Muscle layer of duodenum (tissue), 2 donors: ENCODE results near the gene SKP2.

Source experiments
- H3K27ac ChIP-seq: one replicate; pipeline ENCODE4 v1.7.0; 2013; ENCODE audit warnings: mild to moderate bottlenecking, low read length
- H3K27me3 ChIP-seq: one replicate; pipeline ENCODE4 v1.7.0; 2013; ENCODE audit warnings: low read depth, mild to moderate bottlenecking, control low read depth, low read length
- H3K36me3 ChIP-seq, 2 donors: one replicate each; pipeline ENCODE4 v1.7.0; 2013; ENCODE audit warnings: low read length in 2 of 2, control low read depth in 1 of 2, mild to moderate bottlenecking in 1 of 2; ENCODE audit not compliant: insufficient read depth in 2 of 2, control insufficient read depth in 1 of 2
- H3K4me1 ChIP-seq, 2 donors: one replicate each; pipeline ENCODE4 v1.7.0; 2013; ENCODE audit warnings: low read length in 2 of 2, mild to moderate bottlenecking in 2 of 2, control low read depth in 1 of 2, moderate library complexity in 1 of 2; ENCODE audit not compliant: insufficient read depth in 2 of 2, control insufficient read depth in 1 of 2
- H3K4me3 ChIP-seq, 2 donors: one replicate each; pipeline ENCODE4 v1.7.0; 2013; ENCODE audit warnings: low read length in 2 of 2, low read depth in 1 of 2, mild to moderate bottlenecking in 1 of 2
- H3K9me3 ChIP-seq, 2 donors: one replicate each; pipeline ENCODE4 v1.7.0; 2013; ENCODE audit warnings: low read length in 2 of 2, control low read depth in 1 of 2, mild to moderate bottlenecking in 1 of 2; ENCODE audit not compliant: control insufficient read depth in 1 of 2
- donor health status: healthy.

Gene SKP2

DNA sequence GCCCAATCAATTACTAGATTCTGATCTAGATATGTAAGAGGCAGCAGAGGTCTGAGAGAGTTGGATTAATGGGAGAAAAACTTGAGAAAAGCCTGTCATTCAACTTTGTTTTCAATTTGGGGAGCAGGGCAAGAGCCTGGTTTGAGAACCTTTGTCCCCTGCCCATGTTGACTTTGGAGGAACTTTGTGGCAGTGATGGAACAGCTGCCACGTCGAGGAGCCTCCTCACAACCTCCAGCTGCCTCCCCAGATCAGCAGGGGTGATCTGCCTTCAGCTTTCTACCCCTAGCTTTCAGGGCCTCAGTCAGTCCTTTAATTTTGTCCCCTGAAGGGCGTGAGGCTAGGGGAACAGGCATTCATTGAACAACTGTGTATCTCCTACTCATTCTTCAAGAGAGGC lies 8.7 kb downstream of the SKP2 start:
- Histone ChIP-seq H3K4me3 (no peak overlapping the region), H3K27ac (no peak overlapping the region), H3K9me3 (no peaks in the 10 kb centered on the region), H3K4me1 (no peaks in the 10 kb centered on the region), H3K36me3 (peaks cover 16 to 51% of the 10 kb centered on the region in 2 donors), H3K27me3 (no peaks in the 10 kb centered on the region)

DNA sequence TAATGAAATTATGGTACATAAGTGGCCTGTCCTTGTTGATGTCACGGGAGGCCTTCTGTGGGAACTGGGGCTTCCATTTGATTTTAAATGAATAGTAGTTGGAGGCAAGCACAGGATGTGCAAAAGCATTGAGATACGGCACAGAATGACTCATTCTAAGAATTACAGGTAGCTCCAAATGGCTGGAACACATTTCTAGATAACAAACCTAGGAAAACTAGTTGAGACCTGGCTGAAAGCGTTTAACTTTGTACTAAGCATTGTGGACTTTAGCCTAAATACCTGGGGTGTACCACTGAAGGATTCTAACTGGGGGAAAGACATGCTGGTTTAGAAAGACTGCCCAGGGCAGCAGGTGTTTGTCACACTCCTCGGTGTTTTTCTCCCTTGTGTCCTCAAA lies 9.4 kb downstream of the SKP2 start:
- H3K36me3 ChIP-seq, result peaks cover 17 to 49% of the 10 kb centered on the region in 2 donors
- no peak overlapping the region for H3K4me3 ChIP-seq
- H3K27me3 ChIP-seq, result no peaks in the 10 kb centered on the region
- no peaks in the 10 kb centered on the region for H3K9me3 ChIP-seq
- no peaks in the 10 kb centered on the region for H3K4me1 ChIP-seq
- no peak overlapping the region for H3K27ac ChIP-seq

DNA sequence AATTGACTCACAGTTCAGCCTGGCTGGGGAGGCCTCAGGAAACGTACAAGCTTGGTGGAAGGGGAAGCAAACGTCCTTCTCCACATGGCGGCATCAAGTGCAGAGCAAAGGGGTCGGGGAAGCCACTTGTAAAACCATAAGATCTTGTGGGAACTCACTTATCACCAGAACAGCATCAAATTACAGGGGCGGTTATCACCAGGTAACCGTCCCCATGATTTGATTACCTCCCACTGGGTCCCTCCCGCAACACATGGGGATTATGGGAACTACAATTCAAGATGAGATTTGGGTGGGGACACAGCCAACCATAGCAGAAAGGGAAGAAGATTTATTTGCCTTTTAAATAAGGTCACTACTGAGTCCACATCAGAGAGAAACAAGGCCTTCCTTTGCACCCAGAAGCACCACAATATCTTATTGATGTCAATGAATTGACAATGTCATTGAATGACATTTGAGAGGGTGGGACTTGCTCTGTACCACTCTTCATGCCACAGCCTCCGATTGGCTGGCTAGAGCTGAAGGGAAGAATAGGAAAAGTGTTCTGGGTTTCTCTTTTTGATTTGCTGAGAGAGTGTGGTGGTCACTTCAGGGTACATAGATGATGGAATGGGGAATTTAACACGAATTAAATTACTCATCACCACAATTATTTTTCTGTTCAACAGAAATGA lies 11.0 kb downstream of the SKP2 start:
- H3K9me3 ChIP-seq, result no peaks in the 10 kb centered on the region
- H3K4me1 ChIP-seq, result no peaks in the 10 kb centered on the region
- no peak overlapping the region for H3K27ac ChIP-seq
- no peak overlapping the region for H3K4me3 ChIP-seq
- H3K27me3 ChIP-seq, result no peaks in the 10 kb centered on the region
- peaks cover 29 to 59% of the 10 kb centered on the region in 2 donors for H3K36me3 ChIP-seq

DNA sequence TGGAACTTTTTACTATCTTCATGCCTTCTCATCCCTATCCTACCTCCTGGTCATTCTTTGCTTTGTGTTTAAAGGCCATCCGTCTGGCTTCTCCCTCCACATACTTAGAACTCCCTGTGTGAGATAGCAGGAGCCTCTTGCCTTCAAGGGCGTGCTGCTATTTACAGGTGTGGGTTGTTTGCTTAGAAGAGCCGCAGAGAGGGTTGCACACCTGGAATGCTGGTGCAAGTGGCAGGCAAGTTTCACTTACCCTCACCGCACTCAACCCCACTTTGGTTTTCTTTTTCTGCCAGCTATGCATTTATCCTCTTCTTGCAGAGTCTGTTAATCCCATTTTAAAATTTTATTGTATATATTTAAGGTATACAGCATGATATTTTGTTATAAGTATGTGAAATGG lies 12.6 kb downstream of the SKP2 start:
- H3K36me3 ChIP-seq, result peaks cover 37 to 71% of the 10 kb centered on the region in 2 donors
- no peaks in the 10 kb centered on the region for H3K27me3 ChIP-seq
- H3K27ac ChIP-seq, result no peak overlapping the region

DNA sequence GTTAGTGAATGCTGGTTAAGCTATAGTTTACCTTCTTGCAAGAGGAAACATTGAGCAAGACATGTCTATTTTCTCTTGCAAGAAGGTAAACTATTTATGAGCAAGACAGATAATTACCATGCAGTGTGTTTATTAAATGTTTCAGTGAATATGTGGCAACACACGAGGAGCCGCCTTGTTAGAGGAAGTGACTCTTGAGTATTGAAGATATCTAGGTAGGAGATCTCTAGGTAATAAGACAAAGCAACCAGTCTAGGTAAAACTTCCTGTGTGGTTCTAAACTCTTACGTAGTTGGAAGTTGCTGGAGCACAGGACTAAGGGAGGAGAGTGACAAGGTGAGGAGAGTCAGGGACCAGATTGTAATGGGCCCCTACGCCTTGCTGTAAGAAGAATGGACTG lies 16.8 kb downstream of the SKP2 start:
- H3K27ac ChIP-seq, result no peak overlapping the region
- no peaks in the 10 kb centered on the region for H3K27me3 ChIP-seq
- H3K4me3 ChIP-seq, result no peak overlapping the region
- no peaks in the 10 kb centered on the region for H3K9me3 ChIP-seq
- H3K4me1 ChIP-seq, result no peaks in the 10 kb centered on the region
- H3K36me3 ChIP-seq, result peaks cover 67 to 75% of the 10 kb centered on the region in 2 donors

More for the DNA sequence above, 12.6 kb downstream of the SKP2 start:
- Histone ChIP-seq H3K9me3 (no peaks in the 10 kb centered on the region), H3K4me3 (no peak overlapping the region), H3K4me1 (no peaks in the 10 kb centered on the region)

DNA sequence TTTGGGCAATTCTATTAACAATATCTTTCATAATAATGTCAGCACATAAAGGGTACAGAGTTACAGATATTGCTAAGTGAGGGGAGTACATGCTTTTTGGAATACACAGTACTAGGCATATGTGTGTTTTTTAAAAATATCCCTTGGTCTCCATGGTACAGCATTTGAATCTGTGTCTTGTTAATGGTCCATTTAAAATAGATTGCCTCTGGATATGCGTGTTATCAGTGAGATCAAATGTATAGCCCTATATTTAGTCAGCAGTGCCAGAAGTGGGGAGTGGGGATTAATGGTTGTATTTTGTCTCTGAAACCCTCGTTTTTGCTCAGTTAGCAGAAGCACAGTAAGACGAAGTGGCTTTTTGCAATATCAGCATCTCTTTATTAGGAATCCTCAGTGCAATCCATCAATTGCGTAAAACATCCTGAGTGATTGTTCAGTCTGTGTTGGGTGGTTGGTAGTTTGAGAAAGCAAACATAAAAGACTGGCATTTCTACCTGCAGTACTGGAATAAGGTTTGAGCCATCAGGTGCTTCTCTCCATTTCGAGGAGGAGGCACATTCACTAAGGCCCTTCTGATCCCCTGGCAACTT lies 19.0 kb downstream of the SKP2 start:
- H3K27ac ChIP-seq, result no peak overlapping the region
- H3K36me3 ChIP-seq, result peaks cover 63 to 69% of the 10 kb centered on the region in 2 donors
- no peak overlapping the region for H3K4me3 ChIP-seq
- no peaks in the 10 kb centered on the region for H3K27me3 ChIP-seq
- H3K9me3 ChIP-seq, result no peaks in the 10 kb centered on the region
- H3K4me1 ChIP-seq, result no peaks in the 10 kb centered on the region

DNA sequence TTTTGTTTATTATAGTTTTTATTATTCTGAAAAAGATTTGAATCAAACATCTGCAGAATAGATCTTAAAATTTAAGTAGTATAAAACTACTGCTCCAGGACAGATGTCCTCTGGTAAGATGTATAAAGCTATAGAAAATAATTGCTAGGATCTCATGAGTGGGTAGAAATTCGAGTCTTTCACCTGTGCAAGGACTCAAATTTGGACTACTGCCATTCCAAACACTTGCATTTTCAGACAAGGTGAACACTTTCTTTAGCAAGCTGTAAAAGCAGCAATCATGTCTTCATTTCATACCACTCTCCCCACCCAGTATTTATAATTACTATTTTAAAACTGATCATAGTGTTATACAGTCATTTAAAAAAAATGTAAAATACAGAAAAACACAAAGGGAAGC lies 20.7 kb downstream of the SKP2 start:
- Histone ChIP-seq H3K27ac (no peak overlapping the region), H3K4me3 (no peak overlapping the region), H3K36me3 (peaks cover 57 to 67% of the 10 kb centered on the region in 2 donors), H3K27me3 (no peaks in the 10 kb centered on the region), H3K9me3 (no peaks in the 10 kb centered on the region), H3K4me1 (no peaks in the 10 kb centered on the region)

DNA sequence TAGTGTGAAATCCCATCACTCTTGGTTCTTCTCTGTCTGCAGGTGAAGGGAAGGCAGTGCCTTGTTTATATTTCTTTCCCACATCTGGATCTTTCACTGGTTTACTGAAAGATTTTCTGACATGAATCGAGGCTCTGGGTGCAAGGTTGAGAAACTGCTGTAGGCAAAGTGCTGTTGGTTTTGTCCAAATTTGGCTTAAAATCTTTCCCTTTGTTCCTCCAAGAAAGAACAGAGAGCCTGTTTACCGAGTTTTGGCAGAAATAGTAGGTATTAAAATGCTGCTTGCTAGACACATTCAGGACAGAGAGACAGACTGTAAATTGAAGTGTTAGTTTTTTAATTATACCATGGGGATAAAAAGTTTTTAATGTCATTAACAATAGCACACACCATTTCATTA lies 21.5 kb downstream of the SKP2 start:
- Histone ChIP-seq H3K27ac (no peak overlapping the region), H3K4me3 (no peak overlapping the region), H3K9me3 (no peaks in the 10 kb centered on the region), H3K36me3 (peaks cover 53 to 62% of the 10 kb centered on the region in 2 donors), H3K4me1 (no peaks in the 10 kb centered on the region), H3K27me3 (no peaks in the 10 kb centered on the region)

DNA sequence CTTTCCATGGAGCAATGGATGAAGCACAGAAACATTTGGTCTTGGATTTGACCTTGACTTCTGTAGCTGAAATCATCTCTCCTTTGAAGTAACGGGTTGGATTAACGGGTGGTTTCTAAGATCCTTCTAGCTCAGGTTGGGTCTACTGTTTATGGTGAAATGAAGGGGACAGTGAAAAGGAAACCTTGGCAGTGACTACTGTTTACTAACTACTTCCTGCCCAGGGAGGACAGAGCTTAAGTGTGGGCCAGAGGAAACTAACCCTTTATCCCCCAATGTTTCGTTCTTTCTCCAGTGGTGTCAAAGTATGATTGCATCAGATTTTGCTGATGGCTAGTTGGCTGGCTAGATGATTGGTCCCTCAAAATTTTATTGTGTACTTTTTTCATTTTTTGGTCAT lies 22.2 kb downstream of the SKP2 start:
- peaks cover 55 to 59% of the 10 kb centered on the region in 2 donors for H3K36me3 ChIP-seq
- no peaks in the 10 kb centered on the region for H3K4me1 ChIP-seq
- no peaks in the 10 kb centered on the region for H3K27me3 ChIP-seq
- no peak overlapping the region for H3K27ac ChIP-seq
- no peaks in the 10 kb centered on the region for H3K9me3 ChIP-seq
- H3K4me3 ChIP-seq, result no peak overlapping the region

DNA sequence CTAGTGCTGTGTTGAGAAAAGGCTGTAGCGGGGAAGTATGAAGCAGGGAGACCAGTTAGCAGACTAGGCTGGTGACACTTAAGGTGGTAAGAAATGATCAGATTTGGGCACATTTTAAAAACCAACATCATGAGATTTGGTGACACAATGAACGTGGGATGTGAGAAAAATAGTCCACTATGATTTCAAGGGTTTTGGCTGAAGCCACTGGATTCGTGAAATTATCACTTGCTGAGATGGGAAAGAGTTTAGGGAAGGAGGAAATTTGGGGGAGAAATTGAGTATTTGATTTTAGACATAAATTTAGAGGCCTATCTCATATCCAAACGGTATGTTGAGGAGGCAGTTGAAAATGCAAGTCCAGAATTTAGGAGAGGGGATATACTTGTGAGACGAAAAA lies 23.1 kb downstream of the SKP2 start:
- no peak overlapping the region for H3K27ac ChIP-seq

DNA sequence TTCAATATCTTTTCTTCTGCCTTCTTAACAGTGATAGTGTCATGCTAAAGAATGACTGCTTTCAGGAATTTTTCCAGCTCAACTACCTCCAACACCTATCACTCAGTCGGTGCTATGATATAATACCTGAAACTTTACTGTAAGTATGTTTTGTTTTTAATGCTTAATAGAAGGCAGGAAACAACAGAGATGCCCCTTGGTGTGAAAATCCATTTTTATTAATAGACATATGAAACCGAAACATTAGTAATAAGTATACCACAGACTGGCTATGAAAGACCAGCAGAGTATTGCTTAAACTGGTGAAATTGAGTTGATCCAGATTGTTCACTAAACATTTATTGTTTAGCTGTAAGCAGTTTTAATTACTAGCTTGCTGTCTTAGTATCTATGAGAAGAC lies 25.2 kb downstream of the SKP2 start:
- Histone ChIP-seq H3K9me3 (no peaks in the 10 kb centered on the region), H3K36me3 (peaks cover 48 to 55% of the 10 kb centered on the region in 2 donors), H3K4me3 (no peak overlapping the region), H3K4me1 (no peaks in the 10 kb centered on the region), H3K27me3 (no peaks in the 10 kb centered on the region), H3K27ac (no peak overlapping the region)

More for the DNA sequence above, 23.1 kb downstream of the SKP2 start:
- peaks cover 54 to 58% of the 10 kb centered on the region in 2 donors for H3K36me3 ChIP-seq
- no peaks in the 10 kb centered on the region for H3K9me3 ChIP-seq
- H3K4me1 ChIP-seq, result no peaks in the 10 kb centered on the region
- H3K27me3 ChIP-seq, result no peaks in the 10 kb centered on the region
- no peak overlapping the region for H3K4me3 ChIP-seq
